ENCODE results near the gene ALAD.
A peak's percentile ranks its signal among the peaks of the same experiment; 100 is the strongest.
"Not testable (repeated sequence)": the region's sequence is repeated elsewhere in the genome, so short reads cannot be mapped to it uniquely, and the experiment has no call there.

The ALAD gene

DNA sequence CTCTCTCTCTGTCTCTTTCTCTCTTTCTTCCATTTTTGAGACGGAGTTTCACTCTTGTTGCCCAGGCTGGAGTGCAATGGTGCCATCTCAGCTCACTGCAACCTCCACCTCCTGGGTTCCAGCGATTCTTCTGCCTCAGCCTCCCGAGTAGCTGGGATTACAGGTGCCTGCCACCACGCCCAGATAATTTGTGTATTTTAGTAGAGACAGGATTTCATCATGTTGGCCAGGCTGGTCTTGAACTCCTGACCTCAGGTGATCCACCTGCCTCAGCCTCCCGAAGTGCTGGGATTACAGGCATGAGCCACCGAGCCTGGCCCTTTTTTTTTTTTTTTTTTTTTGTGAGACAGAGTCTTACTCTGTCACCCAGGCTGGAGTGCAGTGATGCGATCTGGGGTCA is 19.6 kb downstream of the ALAD start:
- H3K4me1 ChIP-seq (ENCODE audit: control insufficient read depth, insufficient read depth, low read length); H3K36me3 ChIP-seq (ENCODE audit: control insufficient read depth, insufficient read depth, low read length); H3K27me3 ChIP-seq (ENCODE audit: control insufficient read depth, insufficient read depth, low read length); H3K9me3 ChIP-seq (ENCODE audit: control insufficient read depth, insufficient read depth, low read depth, low read length); H3K9ac ChIP-seq (ENCODE audit: low read length); H3K27ac ChIP-seq (ENCODE audit: low read depth, low read length); H3K4me3 ChIP-seq (ENCODE audit: low read depth, low read length): not testable (repeated sequence)

DNA sequence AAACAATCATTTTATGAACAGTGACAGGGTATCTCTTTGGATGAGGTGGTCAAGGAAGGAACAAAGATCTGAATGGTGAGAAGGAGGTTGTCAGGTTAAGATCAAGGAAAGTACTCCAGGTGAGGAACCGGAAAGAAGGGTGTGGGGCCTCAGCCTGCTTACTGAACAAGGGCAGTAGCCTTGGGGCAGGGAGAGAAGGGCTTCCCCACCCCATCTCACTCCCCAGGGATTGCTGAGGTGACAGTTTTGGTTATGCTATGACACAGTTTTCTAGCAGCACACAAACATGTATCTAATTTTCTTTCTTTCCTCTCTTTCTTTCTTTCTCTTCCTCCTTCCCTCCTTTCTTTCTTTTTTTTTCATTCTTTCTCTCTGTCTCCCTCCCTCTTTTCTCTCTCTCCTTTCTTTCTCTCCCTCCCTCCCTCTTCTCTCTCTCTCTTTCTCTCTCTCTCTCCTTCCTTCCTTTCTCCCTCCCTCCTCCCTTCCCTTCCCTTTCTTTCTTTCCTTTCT is 20.2 kb downstream of the ALAD start:
- H3K27me3 ChIP-seq (ENCODE audit: control insufficient read depth, insufficient read depth, low read length) = no peaks in the 10 kb centered on the region
- no peak overlapping the region for H3K4me3 ChIP-seq (ENCODE audit: low read depth, low read length)
- H3K27ac ChIP-seq (ENCODE audit: low read depth, low read length) = no peak overlapping the region
- H3K36me3 ChIP-seq (ENCODE audit: control insufficient read depth, insufficient read depth, low read length) = no peaks in the 10 kb centered on the region
- no peaks in the 10 kb centered on the region for H3K9me3 ChIP-seq (ENCODE audit: control insufficient read depth, insufficient read depth, low read depth, low read length)
- no peaks in the 10 kb centered on the region for H3K4me1 ChIP-seq (ENCODE audit: control insufficient read depth, insufficient read depth, low read length)
- no peak overlapping the region for H3K9ac ChIP-seq (ENCODE audit: low read length)

DNA sequence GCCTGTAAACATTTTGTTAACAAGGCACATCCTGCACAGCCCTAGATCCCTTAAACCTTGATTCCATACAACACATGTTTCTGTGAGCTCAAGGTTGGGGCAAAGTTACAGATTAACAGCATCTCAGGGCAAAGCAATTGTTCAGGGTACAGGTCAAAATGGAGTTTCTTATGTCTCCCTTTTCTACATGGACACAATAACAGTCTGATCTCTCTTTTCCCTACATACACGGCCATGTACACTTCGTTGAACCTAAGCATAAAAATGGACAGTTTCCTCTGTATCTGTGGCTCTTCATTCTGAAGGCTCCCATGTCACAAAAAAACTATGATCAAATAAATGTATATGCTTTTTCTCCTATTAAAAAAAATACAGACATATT is 21.3 kb downstream of the ALAD start:
- not testable (repeated sequence) for H3K4me1 ChIP-seq (ENCODE audit: control insufficient read depth, insufficient read depth, low read length); H3K4me3 ChIP-seq (ENCODE audit: low read depth, low read length); H3K9ac ChIP-seq (ENCODE audit: low read length); H3K36me3 ChIP-seq (ENCODE audit: control insufficient read depth, insufficient read depth, low read length); H3K9me3 ChIP-seq (ENCODE audit: control insufficient read depth, insufficient read depth, low read depth, low read length); H3K27me3 ChIP-seq (ENCODE audit: control insufficient read depth, insufficient read depth, low read length); H3K27ac ChIP-seq (ENCODE audit: low read depth, low read length)

DNA sequence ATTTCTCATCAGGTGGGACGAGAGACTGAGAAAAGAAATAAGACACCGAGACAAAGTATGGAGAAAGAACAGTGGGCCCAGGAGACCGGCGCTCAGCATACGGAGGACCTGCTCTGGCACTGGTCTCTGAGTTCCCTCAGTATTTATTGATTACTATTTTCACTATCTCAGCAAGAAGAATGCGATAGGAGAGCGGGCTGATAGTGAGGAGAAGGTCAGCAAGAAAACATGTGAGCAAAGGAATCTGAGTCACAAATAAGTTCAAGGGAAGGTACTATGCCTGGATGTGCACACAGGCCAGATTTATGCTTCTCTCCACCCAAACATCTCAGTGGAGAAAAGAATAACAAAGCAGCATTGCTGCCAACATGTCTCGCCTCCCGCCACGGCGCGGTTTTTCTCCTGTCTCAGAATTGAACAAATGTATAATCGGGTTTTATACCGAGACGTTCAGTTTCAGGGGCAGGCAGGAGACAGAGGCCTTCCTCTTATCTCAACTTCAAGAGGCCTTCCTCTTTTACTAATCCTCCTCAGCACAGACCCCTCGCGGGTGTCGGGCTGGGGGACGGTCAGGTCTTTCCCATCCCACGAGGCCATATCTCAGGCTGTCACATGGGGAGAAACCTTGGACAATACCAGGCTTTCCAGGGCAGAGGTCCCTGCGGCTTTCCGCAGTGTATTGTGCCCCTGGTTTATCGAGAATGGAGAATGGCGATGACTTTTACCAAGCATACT is 21.8 kb downstream of the ALAD start:
- not testable (repeated sequence) for H3K36me3 ChIP-seq (ENCODE audit: control insufficient read depth, insufficient read depth, low read length); H3K27me3 ChIP-seq (ENCODE audit: control insufficient read depth, insufficient read depth, low read length); H3K9me3 ChIP-seq (ENCODE audit: control insufficient read depth, insufficient read depth, low read depth, low read length); H3K27ac ChIP-seq (ENCODE audit: low read depth, low read length); H3K4me1 ChIP-seq (ENCODE audit: control insufficient read depth, insufficient read depth, low read length); H3K9ac ChIP-seq (ENCODE audit: low read length); H3K4me3 ChIP-seq (ENCODE audit: low read depth, low read length)

DNA sequence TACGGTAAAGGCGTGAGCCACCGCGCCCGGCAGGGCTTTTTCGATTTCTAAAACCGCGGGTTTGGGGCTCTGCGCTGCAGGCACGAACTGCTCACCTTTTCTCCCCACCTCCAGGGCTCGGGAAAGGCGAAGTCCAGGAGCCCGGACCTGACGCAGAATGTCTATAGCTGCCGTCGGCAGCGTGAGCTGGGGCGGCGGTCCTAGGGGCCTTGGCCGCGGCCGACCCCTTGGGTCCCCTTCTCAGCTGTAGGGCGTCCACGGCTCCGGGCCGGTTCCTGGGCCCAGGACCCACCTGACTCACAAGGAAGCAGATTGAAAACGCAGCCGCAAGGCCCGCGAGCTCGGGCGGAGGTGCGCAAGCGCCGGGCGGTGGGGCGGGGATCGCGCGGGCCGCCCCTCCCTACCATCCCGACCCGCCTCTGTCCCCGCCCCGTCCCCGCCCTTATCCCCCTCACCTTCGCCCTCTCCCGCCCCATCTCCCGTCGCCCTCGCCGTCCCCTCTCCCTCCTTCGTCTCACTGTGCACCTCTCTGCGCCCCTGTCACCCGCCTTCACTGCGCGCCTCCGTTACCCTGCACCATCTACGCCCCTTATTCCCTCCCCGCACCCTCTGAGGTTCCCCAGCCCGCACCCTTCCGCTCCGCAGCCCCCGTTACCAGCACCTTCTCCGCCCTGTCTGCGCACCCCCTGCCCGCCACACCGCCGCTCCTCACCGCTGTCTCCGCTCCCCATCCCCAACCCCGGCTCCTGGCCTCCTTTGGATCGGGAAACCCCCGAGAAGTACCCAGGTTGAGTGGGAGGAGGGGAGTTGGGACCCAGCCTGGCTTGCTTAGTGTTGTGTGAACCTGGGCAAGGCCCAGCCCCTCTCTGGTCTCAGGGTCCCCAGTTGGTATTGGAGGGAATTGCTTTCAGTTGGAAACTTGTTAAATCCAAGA is 24.2 kb downstream of the ALAD start, which contains the start of gene HDHD3:
TSS of gene HDHD3 (minus strand) at position 353 of the 934 bp plus-strand sequence. CDS start 2,632 bp downstream, outside the sequence.
- Histone ChIP-seq H3K27ac (ENCODE audit: low read depth, low read length) (peak within 1 kb of the TSS; percentile 57; the same call in 1 of the 2 replicates), H3K9me3 (ENCODE audit: control insufficient read depth, insufficient read depth, low read depth, low read length) (no peaks in the 10 kb centered on the region), H3K9ac (ENCODE audit: low read length) (peak within 1 kb of the TSS; percentile 82), H3K36me3 (ENCODE audit: control insufficient read depth, insufficient read depth, low read length) (peaks cover 18% of the 10 kb centered on the region), H3K4me1 (ENCODE audit: control insufficient read depth, insufficient read depth, low read length) (peaks cover 10% of the 10 kb centered on the region; the same call in 1 of the 2 replicates), H3K4me3 (ENCODE audit: low read depth, low read length) (peak within 1 kb of the TSS; percentile 96), H3K27me3 (ENCODE audit: control insufficient read depth, insufficient read depth, low read length) (no peaks in the 10 kb centered on the region)

DNA sequence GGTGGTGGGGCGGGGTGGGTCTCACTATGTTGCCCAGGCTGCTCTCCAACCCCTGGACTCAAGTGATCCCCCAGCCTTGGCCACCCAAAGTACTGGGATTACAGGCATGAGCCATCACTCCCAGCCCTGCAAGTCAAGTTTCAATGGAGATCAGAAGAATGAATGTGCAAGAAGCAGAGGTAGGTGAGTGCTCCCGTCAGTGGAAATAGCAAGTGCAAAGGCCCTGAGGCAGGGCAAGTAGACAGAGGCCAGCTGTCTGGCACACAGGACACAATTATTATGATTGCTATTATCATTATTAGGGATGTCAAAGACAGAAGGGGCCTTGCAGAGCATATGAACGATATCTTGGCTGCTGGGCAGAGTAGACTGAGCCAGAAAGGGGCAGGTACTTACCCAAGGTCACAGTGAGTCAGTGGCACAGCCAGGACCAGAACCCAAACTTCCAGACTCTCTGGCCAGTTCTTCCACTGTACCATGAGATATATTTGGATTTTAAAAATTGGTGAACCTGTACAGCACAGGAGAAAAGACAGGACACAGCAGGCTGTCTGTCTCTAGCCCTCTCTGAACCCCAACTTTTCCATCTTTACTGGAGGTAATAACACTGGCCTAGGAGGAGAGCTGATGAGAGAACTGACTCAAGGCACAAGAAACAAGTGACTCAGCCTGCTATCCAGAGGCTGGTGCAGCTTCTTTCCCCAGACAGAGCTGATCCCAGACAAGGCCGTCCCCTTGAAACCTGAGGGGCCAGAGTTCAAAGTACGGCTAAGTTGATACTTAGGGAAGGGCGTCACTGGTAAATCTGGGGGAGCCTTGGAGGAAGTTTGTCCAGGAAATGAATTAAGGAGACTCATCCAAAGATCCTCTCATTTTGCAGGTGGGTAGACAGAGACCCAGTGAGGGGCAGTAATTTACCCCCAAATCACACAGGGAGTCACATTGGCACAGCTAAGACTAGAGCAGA is 25.7 kb downstream of the ALAD start:
- Histone ChIP-seq H3K9ac (ENCODE audit: low read length) (no peak overlapping the region), H3K36me3 (ENCODE audit: control insufficient read depth, insufficient read depth, low read length) (peaks cover 18% of the 10 kb centered on the region), H3K27me3 (ENCODE audit: control insufficient read depth, insufficient read depth, low read length) (no peaks in the 10 kb centered on the region), H3K27ac (ENCODE audit: low read depth, low read length) (no peak overlapping the region), H3K4me3 (ENCODE audit: low read depth, low read length) (peak overlapping the region; percentile 96; the same call in 1 of the 2 replicates), H3K4me1 (ENCODE audit: control insufficient read depth, insufficient read depth, low read length) (peaks cover 10% of the 10 kb centered on the region; the same call in 1 of the 2 replicates), H3K9me3 (ENCODE audit: control insufficient read depth, insufficient read depth, low read depth, low read length) (no peaks in the 10 kb centered on the region)

DNA sequence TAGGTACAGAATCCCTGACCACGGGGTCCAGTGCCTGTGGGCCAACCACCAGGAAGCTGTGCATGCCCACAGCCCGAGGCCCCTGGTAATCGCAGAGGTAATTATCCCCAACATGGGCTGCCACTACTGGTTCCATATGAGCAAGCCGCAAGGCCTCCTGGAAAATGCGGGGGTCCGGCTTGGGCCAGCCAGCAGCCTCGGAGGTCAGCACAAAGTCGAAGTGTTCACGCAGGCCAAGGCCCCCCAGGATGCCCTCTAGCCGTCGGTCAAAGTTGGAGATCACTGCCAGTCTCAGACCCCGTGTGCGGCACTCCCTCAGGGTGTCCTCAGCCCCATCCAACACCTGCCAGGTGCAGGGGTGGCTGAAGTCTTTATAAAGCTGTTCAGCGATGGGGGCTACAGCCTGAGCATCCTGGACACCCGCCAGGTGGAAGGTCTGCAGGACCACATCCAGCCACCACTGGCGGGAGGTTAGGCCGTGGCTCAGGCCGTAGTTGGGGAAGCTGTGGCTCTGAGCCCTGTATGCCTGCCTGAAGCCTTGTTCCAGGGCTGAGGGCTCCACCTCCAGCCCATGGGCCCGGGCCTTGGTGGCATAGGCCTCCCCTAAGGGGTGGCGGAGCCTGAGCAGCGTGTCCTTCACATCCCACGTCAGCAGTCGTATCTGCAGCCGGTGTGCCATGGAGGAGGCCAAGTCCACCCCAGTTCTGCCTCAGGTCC is 27.2 kb downstream of the ALAD start:
- peaks cover 18% of the 10 kb centered on the region for H3K36me3 ChIP-seq (ENCODE audit: control insufficient read depth, insufficient read depth, low read length)
- H3K9ac ChIP-seq (ENCODE audit: low read length) = peak overlapping the region; percentile 26
- H3K4me1 ChIP-seq (ENCODE audit: control insufficient read depth, insufficient read depth, low read length) = peaks cover 10% of the 10 kb centered on the region; the same call in 1 of the 2 replicates
- H3K27me3 ChIP-seq (ENCODE audit: control insufficient read depth, insufficient read depth, low read length) = no peaks in the 10 kb centered on the region
- no peak overlapping the region for H3K27ac ChIP-seq (ENCODE audit: low read depth, low read length)
- H3K9me3 ChIP-seq (ENCODE audit: control insufficient read depth, insufficient read depth, low read depth, low read length) = no peaks in the 10 kb centered on the region
- no peak overlapping the region for H3K4me3 ChIP-seq (ENCODE audit: low read depth, low read length)

DNA sequence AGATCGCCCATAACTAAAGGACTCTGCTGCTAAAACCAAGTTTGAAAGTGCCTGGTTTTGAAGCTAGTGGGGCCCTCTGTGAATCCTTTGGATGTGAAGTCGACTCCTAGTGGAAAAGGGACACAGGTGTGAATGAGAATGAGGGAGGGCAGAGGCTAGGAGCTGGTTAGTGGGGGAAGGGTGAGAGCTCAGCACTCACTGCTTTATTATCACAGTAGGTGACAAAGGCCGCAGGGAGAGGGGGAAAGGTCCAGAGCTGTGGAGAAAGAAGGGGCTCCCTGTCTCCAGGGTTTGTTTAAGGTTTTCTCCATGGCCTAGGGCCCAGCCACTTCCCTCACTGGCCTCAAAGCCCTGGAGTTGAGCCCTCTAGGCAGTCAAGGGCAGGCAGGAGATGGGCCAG is 27.8 kb downstream of the ALAD start:
- no peak overlapping the region for H3K27ac ChIP-seq (ENCODE audit: low read depth, low read length)
- H3K36me3 ChIP-seq (ENCODE audit: control insufficient read depth, insufficient read depth, low read length) = peaks cover 18% of the 10 kb centered on the region
- peak overlapping the region; percentile 26 for H3K9ac ChIP-seq (ENCODE audit: low read length)
- peaks cover 10% of the 10 kb centered on the region; the same call in 1 of the 2 replicates for H3K4me1 ChIP-seq (ENCODE audit: control insufficient read depth, insufficient read depth, low read length)
- H3K4me3 ChIP-seq (ENCODE audit: low read depth, low read length) = no peak overlapping the region
- H3K9me3 ChIP-seq (ENCODE audit: control insufficient read depth, insufficient read depth, low read depth, low read length) = no peaks in the 10 kb centered on the region
- H3K27me3 ChIP-seq (ENCODE audit: control insufficient read depth, insufficient read depth, low read length) = no peaks in the 10 kb centered on the region

DNA sequence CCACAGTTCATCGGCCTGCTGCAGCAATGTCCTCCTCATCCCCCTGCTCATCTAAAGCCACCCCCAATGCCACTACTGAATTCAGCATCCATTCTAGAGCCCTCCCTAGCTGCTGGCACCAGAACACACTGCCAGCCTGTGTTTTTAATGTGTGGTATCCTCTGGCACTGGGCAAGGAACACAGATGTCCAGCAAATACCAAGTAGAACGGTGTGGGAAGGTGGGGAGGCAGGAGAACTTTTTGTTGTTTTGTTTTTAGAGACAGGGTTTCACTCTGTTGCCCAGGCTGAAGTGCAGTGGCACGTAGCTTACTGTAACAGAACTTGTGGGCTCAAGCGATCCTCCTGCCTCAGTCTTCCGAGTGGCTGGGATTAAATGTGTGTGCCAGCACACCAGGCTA is 29.0 kb downstream of the ALAD start:
- Histone ChIP-seq H3K36me3 (ENCODE audit: control insufficient read depth, insufficient read depth, low read length) (peaks cover 18% of the 10 kb centered on the region), H3K27me3 (ENCODE audit: control insufficient read depth, insufficient read depth, low read length) (no peaks in the 10 kb centered on the region), H3K4me3 (ENCODE audit: low read depth, low read length) (no peak overlapping the region), H3K9me3 (ENCODE audit: control insufficient read depth, insufficient read depth, low read depth, low read length) (no peaks in the 10 kb centered on the region), H3K4me1 (ENCODE audit: control insufficient read depth, insufficient read depth, low read length) (peaks cover 10% of the 10 kb centered on the region; the same call in 1 of the 2 replicates), H3K9ac (ENCODE audit: low read length) (no peak overlapping the region), H3K27ac (ENCODE audit: low read depth, low read length) (no peak overlapping the region)

Measured in HUES6 (cell line).